ENCODE results near the gene DIS3.

DNA sequence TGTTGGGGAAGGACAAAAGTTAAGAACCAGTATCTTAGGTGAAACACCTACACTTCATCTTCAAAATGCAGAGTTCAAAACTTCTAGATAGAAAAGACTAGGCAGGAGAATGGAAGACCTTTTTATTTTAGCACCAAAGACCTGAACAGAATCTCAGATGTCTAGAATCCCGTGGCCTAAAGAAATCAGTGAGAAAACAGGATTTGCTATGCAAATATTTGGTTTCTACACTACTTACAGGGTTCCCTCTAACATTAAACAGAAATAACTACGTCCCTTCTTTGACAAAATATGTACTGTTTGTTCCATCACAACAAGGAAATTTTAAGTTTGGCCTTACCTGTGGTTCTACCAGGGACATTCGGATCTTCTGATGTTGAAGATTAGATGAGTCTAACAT is 21.5 kb downstream of the DIS3 start:
- TF ChIP-seq POLR2AphosphoS5 (IDR thresholded peaks at IDR 0.05; ENCODE audit: low read depth) (no peak), EZH2 (IDR thresholded peaks at IDR 0.05; ENCODE audit: low read depth, unreplicated experiment) (no peak), JUNB (IDR thresholded peaks at IDR 0.05; ENCODE audit: unreplicated experiment) (no peak)
- TF ChIP-seq, protein P1, sequence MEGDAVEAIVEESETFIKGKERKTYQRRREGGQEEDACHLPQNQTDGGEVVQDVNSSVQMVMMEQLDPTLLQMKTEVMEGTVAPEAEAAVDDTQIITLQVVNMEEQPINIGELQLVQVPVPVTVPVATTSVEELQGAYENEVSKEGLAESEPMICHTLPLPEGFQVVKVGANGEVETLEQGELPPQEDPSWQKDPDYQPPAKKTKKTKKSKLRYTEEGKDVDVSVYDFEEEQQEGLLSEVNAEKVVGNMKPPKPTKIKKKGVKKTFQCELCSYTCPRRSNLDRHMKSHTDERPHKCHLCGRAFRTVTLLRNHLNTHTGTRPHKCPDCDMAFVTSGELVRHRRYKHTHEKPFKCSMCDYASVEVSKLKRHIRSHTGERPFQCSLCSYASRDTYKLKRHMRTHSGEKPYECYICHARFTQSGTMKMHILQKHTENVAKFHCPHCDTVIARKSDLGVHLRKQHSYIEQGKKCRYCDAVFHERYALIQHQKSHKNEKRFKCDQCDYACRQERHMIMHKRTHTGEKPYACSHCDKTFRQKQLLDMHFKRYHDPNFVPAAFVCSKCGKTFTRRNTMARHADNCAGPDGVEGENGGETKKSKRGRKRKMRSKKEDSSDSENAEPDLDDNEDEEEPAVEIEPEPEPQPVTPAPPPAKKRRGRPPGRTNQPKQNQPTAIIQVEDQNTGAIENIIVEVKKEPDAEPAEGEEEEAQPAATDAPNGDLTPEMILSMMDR (conservative IDR thresholded peaks at IDR 0.05; ENCODE audit: low read depth in 2 of 2): no peak

Measured in GM23338 (cell line).